ENCODE measurements around the gene BBOF1.

The BBOF1 gene

DNA sequence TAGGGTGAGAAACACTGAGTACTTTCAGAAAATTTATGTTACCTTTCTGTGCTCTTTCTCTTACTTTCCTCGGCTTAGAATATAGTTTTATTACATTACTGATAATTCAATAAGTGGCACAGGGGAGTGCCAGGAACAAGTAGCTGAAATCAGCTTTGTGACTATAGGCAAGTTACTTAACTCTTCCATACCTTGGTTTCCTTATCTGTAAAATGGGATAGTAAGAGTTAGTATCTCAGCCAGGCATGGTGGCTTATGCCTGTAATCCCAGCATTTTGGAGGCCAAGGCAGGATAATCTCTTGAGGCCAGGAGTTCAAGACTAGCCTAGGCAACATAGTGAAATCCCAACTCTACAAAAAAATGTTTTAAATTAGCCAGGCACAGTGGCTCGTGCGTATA is 15.4 kb downstream of the BBOF1 start:
- ATAC-seq, result no peak

DNA sequence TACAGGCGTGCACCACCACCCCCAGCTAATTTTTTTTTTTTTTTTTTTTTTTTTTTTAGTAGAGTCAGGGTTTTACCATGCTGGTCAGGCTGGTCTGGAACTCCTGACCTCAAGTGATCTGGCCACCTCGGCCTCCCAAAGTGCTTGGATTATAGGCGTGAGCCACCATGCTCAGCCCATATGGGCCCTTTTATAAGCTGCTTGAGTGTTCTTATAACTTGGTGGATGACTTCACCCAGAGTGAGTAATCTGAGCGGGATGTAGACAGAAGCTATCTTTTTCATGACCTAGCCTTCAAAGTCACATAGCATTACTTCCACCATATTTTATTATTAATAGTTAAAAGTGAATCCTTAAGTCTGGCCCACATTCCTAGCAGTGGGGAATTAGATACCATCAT is 16.4 kb downstream of the BBOF1 start:
- ATAC-seq, result no peak

DNA sequence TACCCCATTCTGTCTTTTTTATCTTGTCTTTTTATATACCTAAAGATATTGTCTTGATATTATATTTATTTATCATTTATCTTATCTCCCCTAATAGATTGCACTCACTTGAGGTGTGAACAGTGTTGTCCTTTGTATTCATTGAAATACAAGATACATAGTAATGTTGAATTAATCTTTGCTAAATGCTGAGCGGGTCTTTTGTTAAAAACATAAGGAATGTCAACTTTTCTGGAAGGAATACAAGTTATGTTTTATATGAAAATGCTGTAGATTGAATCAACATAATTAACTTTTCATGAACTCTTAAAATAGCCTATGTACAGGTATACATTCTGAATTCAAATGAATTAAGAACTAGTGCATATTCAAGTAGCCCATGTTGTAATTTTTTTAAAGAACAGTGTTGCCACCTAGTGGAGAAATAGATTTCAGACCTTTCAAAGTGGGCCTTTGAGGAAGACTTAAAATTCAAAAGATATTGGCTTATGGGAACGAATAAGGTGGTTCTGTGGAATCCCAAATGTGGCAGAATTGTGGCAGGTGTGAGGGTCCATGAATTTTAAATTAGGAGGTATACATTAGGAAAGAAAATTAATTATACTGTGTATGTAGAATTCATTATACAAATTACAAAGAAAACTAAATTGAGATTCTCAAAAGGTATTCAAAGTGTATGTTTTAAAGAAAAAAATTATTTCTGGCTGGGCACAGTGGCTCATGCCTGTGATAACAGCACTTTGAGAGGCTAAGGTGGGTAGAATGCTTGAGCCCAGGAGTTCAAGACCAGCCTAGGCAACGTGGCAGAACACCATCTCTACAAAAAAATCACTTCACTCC is 19.1 kb downstream of the BBOF1 start:
- ATAC-seq, result peak in 1 of 2 donors; percentile 41

DNA sequence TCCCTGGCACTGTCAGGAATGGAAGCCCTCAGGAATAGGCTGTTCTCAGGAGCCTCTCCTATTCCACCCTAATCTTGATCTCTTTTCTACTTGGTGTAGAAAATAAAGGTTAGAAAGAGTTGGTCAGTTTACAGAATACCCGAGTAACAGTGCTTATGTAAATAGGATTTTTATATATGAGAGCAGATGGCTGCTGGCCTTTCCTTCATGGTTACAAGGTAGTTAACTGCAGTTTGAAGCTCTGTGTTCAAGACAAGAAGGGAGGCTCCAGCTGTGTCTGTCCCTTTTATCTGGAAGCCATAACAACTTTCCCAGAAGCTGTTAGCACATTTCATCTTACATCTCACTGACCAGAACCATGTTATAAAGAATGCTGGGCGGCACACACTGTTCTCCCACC is 23.1 kb downstream of the BBOF1 start:
- ATAC-seq, result no peak

DNA sequence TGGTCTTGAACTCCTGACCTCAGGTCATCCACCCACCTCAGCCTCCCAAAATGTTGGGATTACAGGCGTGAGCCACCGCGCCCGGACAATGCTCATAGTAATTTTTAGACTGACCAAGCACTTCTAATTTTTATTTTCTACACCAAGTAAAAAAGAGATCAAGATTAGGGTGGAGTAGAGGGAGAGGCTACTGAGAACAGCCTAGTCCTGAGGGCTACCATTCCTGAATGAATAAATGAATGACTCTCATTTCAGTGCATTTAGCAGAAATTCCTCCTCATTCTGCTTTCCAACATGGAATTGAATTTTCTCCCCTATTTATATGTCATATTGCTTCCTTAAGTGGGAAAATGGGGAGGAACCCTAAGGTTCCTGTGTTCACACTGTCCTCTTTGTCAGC is 26.4 kb downstream of the BBOF1 start:
- no peak for ATAC-seq

DNA sequence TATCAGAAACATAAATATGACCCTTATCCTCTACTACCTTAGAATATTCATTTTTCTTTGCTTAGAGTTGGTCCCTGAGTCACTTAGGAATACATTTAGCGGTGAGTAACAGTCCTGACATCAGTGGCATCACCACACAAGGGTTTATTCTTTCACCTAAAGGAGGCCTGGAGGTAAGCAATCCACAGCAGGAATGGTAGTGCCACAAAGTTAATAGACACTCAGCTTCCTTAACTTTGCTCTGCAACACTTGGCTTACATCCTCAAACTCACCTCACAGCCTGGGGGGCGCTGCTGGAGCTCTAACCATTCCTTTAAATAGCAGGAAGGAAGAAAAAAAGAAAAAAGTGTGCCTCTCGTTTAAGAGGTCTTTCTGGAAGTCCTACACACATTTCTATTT is 29.1 kb downstream of the BBOF1 start:
- ATAC-seq, result no peak

DNA sequence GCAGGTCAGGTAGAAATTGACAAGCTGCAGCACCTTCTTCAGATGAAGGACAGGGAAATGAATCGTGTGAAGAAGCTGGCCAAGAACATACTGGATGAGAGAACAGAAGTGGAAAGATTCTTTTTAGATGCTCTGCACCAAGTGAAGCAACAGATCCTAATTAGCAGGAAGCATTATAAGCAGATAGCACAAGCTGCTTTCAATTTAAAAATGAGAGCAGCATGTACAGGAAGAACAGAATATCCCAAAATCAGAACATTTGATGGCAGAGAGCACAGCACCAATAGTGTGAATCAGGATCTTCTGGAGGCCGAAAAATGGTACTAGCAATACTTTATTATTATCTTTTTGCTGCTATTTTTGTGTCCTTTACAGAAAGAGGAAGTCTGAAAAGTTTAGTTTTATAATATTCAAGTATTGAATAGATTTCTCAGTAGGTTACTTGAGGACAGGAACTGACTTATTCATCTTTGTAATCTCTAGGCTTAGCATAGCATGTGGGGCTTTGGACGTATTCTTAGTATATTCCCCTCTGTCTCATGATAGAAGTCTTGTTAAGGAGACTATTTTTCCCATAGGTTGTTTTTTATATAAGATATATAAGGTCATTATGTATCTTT is 30.8 kb downstream of the BBOF1 start:
- no peak for ATAC-seq

DNA sequence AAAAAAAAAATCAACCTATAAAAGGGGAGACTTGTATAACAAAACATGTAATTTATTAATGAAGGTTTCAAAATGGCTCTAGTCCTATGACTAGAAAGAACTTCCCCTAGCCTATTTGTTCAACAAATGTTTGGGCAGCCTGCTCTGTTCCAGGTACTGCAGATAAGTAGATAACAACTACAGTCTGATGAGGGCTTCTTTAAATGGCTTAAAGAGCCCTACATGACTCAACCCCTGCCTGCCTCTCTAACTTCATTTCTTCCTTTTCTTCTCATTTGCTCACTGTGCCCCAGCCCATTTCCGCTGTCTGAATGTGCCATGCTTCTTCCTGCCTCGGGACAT is 43.6 kb downstream of the BBOF1 start:
- ATAC-seq, result no peak

DNA sequence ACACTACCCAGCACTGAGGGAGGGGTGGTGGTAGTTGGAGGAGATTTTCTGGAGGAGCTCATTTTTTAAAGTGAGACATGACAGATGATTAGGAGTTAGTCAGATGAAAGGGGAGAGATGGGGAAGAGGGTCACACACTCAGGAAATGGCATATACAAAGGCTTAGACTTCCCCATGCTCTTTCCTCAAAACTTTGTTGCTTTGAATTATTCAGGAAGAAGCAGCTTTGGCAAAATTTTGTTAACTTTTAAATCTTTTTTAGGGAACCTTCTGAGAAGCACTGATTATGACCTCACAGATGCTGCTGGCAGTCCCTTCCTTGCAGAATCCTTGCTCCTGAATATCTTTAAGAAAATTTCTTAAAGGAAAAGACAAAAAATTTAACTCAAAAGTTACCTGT is 45.3 kb downstream of the BBOF1 start:
- ATAC-seq, result no peak

DNA sequence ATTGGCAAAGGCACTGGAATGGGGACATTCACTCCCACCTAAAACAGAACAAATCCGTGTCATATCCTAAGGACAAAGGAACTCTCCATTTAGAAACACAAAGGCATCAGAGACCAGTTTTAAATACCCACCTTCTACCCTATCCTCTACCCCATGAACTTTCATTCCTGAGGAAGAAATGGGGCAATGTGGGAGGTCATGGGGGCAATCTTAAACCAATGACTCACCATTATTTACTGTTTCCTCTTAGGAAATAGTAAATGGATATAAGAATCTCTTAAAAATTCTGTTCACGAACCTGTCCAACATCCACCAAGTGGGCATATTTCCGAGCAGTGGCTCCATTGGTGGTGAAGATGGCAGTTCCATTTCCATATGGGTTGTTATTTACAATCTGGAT is 45.7 kb downstream of the BBOF1 start:
- no peak for ATAC-seq

DNA sequence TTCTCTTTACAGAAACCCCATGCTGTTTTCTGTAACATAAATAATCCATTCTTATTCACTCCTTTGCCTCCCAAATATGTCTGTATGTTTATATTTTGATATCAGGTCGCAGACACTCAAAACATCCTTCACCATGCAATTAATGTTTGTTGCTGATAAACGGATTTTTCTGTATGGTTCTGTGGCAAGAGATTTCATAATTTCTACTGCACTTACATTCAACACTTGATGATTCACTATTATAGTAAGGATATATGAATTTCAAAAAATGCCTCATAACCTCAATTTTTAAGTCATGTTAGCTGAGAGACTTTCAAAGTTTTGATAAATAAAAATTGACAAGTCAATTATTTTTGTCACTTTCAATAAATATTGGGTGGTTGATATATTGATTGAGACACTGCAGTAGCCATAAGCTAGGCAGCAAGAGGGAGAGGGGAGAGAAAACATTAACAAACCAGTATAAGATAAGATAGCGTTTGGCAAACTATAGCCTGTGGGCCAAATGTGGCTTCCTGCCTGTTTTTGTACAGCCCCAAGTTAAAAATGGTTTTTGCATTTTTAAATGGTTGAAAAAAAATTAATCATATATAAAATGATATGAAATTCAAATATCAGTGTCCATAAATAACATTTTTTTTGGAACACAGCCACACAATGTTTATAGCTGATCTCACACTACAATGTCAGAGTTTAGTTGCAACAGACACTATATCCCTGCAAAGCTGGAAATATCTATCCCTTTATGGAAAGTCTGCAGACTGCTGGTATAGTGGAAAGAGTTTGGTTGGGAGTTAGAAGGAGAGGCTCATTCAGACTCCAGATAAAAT is 46.8 kb downstream of the BBOF1 start:
- ATAC-seq, result no peak

DNA sequence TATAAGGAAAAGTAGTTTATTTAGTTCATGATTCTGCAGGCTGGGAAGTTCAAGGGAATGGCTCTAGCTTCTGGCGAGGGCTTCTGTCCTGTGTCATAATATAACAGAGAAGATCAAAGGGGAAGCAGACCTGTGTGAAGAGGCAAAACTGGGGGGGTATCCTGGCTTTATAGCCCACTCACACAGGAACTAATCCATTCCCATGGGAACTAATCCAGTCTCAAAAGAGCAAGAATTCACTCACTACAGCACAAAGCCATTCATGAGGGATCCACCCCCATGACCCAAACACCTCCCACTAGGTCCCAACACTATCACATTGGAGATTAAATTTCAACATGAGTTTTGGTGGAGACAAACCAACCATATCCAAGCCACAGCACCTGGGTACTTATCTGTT is 58.3 kb downstream of the BBOF1 start:
- no peak for ATAC-seq

DNA sequence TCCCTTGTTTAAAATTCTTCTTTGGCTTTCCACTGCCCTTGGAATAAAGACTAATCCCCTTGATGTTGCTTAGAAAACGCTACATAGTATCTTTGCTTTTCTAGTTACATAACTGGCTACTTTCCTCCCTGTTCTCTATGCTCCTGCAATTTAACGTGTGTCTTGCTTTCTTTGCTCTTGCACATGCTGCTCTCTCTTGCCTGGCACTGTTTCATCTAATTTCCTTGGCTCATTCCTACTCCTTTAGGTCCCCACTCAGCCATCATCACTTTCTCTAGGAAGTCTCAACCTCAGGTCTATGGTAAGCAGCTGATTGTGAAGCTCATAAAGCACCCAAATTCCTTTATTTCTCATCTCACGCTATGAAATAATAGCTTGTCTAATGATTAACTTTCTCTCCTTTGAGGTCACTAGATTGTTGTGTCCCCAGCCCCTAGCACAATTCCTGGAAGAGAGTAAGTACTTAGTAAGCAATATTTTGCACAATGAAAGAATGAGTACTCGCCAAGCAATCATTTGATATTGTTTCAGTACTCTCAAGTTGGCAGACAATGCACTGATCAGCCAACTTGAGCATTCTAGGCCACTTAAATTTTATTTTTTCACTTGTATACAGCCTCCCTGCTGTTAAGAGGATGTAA is 61.8 kb downstream of the BBOF1 start:
- no peak for ATAC-seq

DNA sequence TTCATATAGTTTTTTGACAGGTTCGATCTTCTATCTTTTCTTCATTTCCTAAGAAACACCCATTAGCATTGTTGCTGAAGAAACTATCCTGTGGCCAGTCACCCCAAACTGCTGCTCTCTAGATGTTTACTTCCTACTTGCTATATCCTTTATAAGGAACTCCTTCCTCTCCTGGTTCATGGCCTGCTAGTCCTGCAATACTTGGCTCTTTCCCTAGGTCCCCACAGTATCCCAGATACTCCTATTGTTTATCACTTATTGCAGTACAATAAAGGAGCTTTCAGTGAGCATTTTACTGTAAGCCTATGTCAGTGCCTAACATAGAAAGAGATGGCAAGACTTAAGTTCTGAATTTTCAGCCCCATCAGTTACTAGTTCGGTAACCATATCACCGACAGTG is 62.3 kb downstream of the BBOF1 start:
- no peak for ATAC-seq

DNA sequence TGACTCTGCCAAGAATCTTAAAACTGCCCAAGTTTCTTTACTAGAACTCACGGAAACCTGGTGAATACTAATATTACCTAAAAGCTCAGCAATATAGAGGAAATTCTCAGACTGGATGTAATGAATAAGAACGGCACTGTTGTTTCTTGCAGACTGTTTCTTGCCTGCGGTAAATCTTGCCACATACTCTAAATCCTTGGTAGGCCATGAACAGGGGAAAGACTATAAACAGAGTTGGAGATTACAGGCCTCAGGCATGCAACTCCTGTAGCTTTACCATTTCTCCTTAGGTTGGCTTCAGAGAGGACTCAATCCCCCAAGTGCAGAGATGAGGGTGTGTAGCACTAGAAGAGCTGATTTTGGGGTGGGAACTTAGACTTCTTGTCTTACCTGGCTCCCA is 64.0 kb downstream of the BBOF1 start:
- no peak for ATAC-seq

DNA sequence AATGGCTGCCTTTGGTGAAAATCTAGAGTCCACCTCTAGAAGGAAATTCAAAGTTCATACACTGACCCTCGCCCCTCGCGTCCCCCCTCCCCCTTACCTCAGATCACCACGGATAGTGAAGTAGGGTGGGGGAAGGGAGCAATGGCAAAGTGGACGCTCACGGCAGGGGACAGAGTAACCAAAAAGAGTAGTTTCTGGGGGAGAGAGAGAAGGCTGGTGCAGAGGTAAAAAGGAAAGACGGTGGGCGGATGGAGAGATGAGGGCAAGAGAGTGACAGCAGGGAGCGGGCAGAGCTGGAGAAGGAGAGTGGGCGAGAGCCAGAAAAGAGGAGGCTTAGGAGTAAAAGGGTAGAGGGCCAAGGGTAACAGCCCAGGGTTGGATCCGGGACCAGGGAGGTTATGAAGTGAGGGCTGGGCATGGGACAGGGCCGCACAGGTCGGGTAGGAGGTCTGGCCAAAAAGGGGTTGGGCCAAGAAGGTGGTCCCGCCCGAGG is 64.7 kb downstream of the BBOF1 start:
- ATAC-seq, result peak in 1 of 2 donors; percentile 0

DNA sequence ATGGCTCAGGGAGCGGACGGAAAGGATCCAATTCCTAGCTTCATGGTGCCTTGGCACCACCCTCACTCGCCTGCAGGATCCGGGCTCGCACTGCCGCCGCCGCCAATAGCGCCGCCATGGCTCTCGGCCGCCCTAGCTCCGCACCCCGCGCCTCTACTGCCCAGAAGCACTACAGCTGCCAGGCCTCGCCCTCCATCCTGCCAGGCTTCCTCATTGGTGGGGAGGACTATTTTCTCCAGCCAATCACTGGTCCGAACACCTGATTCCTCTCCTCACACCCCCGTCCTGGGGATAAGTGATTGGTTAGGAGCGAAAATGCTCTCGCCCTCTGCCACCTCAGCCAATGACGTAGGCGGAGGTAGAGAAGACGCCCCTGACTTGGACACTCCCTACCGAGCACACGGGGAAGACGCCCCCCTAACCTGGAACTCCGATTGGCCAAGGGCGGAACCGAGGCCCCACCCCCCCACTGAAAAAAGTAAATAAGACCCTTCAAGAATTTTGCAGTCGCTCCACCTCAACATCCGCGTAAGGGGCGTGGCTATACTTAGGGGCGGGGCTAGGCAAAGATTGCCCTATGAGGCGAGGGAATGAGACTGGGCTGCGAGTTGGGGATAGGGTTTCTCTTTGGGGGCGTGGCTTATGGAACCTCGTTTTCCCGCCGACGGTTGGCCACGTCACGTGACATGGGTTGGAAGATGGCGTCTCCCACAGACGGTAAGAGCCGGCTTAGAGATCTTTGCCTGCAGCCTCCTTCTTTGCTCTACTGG is 65.3 kb downstream of the BBOF1 start, which contains the start of the genes ALDH6A1 and LIN52:
ALDH6A1 (minus strand) TSS at position 177 of the 770 bp plus-strand sequence; CDS start at position 118, 59 bp downstream.
LIN52 (plus strand) TSS at position 680 of the 770 bp plus-strand sequence; CDS start at position 699, 19 bp downstream.
- ATAC-seq, result peak; percentile 92 to 94

DNA sequence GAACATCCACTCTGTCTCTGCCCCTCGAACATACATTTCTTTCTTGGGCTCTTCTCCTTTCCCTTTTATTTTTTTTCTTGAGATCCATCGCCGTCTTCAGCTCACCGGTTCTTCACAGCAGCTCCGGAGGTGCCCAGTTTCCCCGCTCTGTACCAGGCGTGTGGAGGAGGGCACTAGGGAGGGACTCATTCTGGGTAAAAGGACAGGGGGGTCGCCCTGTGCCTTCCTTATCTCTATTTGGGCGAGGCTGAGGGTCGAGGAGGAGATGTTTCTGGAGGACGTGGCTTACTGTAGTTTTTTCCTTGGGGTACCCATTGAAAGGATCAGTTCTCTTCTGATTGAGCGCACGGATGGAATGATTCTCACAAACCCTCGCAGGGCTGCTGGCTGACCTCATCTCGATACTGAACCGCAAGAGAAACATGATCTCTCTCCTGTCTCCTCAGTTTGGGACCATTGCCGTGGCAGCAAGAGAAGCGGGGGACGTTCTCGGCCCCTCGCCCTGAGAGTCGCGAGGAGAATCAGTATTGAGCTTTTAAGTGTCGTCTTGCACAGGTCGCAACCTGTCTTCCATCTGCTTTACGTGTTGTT is 66.0 kb downstream of the BBOF1 start:
- peak; percentile 0 for ATAC-seq

DNA sequence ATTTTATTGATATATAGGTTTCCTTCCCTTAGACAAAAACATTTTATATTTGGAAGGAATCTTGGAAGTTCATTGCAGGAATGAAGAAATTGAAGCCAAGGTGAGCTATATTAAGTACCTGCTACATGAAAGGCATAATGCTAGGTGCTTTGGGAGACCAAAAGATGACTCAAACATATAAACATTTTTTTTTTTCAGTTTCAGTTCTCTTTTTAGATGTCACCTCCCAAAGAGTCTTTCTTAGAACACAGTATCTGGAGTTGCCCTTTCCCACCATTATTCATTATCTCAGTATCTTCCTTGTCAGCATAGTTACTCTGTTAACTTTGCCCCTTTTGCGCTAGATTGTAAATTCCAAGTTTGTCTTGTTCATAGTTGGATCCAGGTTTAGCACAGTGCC is 66.7 kb downstream of the BBOF1 start:
- ATAC-seq, result no peak

DNA sequence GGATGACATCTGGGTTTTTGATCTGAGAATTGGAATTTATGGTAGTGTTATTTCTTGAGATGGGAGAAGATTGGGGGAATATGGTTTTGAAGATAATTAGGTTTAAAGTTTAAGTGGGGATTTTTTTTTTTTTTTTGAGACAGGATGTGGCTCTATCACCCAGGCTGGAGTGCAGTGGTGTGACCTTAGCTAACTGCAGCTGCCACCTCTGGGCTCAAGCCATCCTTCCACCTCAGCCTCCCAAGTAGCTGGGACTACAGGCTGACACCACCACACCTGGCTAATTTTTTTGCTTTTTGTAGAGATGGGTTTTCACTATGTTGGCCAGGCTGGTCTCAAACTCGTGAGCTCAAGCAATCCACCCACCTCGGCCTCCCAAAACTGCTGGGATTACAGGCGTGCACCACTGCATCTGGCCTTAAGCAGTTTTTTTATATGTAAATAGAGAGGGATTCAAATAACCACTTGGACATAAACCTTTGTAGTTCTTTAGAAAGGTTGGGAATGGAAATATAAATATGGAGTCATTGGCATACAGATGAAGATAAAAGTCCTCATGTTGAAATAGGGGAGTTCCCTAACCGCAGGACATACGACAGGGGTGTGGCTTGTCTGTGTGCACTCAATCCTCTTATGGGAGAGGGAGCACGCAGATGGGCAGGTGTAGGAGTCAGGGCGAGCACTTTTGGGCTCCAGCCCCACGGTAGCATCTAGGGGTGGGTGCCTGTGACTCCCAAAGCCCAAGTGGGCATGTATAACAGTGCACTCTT is 70.3 kb downstream of the BBOF1 start:
- ATAC-seq, result no peak

DNA sequence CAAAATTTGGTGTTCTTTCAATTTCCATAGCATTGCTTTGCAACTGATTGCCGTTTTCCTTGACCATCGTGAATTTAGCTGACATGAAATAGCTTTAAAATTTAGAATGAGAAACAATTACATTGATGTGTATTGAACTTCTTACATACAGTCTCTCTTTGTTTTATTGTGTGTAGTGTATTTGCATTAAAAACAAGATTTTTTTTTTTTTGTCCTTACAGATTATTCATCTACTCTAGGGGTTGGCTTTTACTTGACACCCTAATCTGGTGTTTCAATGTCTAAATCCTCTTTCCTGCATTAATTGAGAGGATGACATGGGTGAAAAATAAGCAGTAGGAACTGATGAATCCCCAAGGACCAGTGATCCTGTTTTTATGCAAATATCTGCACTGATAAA is 86.2 kb downstream of the BBOF1 start:
- no peak for ATAC-seq

Measured in activated CD4-positive, CD25-positive, alpha-beta regulatory T cell treated with anti-CD3 and anti-CD28 coated beads, Interleukin-2, amount 50 U/mL, for 24 hours (primary cell).